ENCODE data around the gene NOVA1.
A peak's percentile ranks its signal among the peaks of the same experiment; 100 is the strongest.

Gene NOVA1

DNA sequence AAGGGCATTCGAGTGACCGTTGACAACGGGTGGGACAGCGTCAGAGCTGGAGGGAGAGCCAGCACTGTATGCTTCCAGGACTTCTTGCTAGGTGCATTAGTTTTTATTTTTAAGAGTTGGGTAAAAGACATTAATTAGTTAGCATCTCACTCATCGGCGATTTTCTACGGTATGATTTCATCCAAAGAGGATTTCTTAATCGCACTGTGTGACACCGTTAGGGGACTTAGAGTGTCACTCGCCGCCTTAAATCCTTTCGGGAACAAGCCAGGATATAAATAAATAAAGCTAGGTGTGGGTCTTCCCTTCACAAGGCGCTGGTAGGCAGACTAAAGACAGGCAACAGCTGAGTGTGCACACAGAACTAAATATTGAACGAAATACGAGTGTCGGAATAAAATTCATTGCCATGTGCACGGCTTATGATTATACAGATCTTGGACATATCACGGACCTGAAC lies 869 bp upstream of the NOVA1 start:
- DNase-seq (ENCODE audit: low read depth) = no peak
- H3K4me3 ChIP-seq (ENCODE audit: low read depth, low read length) = peak overlapping the region; percentile 61

GRCh38 chr14:26598081-26598671 lies 343 bp upstream of the NOVA1 start:
- TF ChIP-seq, protein P1, sequence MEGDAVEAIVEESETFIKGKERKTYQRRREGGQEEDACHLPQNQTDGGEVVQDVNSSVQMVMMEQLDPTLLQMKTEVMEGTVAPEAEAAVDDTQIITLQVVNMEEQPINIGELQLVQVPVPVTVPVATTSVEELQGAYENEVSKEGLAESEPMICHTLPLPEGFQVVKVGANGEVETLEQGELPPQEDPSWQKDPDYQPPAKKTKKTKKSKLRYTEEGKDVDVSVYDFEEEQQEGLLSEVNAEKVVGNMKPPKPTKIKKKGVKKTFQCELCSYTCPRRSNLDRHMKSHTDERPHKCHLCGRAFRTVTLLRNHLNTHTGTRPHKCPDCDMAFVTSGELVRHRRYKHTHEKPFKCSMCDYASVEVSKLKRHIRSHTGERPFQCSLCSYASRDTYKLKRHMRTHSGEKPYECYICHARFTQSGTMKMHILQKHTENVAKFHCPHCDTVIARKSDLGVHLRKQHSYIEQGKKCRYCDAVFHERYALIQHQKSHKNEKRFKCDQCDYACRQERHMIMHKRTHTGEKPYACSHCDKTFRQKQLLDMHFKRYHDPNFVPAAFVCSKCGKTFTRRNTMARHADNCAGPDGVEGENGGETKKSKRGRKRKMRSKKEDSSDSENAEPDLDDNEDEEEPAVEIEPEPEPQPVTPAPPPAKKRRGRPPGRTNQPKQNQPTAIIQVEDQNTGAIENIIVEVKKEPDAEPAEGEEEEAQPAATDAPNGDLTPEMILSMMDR (IDR thresholded peaks at IDR 0.05; ENCODE audit: control insufficient read depth, extremely low read depth, insufficient read depth) = 0 out of 2 replicates have a peak, but pooled peaks have one; percentile 1
- peak overlapping the region; percentile 61 for H3K4me3 ChIP-seq (ENCODE audit: low read depth, low read length)
- peak; percentile 13 for DNase-seq (ENCODE audit: low read depth)

More for the DNA sequence above, 869 bp upstream of the NOVA1 start:
- TF ChIP-seq, protein P1 (IDR thresholded peaks at IDR 0.05; ENCODE audit: control insufficient read depth, extremely low read depth, insufficient read depth) = no peak

DNA sequence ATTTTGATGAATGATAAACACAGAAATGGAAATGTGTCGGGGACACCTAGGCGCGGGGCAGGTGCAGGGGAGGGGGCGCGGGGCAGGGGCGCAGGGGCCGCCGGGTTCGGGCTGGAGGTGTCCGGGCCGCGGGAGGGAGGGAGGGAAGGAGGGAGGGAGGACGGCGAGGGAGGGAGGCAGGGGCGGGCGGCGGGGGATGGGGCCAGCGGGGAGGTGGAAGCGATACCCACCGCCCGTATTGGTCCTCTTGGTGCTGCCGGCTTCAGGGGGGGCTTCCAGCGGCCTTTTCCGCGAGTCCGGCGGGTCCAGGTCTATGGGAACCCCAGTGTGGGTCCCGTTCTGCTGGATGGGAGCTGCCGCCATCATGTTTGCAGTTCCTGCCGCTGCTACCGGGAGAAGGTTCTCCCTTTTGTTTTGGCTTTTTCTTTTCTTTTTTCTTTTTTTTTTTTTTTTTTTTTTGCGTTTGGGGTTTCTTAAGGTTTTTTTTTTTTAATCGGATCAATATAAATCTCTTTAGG lies 703 bp downstream of the NOVA1 start:
- no peak for DNase-seq (ENCODE audit: low read depth)
- TF ChIP-seq, protein P1 (IDR thresholded peaks at IDR 0.05; ENCODE audit: control insufficient read depth, extremely low read depth, insufficient read depth) = no peak
- peak overlapping the region; percentile 61 for H3K4me3 ChIP-seq (ENCODE audit: low read depth, low read length)

DNA sequence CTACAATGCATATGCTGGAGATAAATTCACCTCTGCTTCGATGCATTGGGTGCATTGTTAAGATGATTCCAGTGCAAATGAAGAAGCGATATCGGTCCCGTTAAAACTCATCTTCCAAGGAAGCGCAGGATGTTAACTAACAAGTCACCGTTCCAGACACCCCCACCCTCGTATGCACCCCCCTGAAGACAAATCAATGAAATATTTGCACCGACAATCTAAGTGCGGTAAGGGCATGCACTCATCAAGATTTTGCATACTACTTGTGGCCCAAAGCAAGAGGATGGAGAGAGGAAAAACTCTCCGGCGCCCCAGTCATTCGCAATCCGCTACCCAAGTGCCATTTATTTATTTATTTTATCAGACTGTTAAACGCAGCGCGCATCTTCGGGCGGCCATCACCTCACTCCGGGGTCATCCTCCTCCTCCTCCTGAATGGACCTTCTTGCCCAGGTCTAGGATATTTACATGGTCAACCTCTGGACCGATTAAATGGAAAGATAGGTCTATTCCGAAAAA lies 1.2 kb downstream of the NOVA1 start:
- TF ChIP-seq, protein P1 (IDR thresholded peaks at IDR 0.05; ENCODE audit: control insufficient read depth, extremely low read depth, insufficient read depth) = no peak
- no peak for DNase-seq (ENCODE audit: low read depth)
- peak overlapping the region; percentile 26; the same call in 1 of the 2 replicates for H3K4me3 ChIP-seq (ENCODE audit: low read depth, low read length)

DNA sequence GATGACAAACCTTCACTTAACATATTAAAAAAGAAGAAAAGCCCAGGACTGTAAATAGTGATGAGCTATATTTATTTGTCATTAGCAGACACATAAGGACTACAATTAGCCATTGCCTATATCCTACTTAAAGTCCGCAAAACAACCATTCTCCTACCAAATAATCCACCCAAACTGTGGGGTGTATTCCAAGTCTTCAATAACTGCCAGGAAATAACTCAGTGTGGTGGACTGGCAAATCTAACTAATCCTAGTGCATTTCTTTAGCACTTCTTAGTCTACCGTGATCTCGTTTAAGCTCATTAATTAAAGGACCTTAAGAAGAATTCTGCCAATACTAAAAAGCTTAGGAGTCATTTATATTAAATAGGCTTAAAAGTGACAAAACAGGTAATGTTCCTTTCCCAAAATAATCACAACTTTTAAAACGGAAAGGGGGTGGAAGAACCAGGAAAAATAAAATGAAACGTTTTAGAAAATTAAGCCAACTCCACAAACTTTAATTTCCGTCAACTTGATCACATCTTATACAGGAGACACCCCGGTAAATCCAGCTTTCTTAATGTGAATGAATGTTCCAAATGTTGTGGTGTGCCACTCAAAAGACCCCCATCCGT lies 1.8 kb downstream of the NOVA1 start:
- TF ChIP-seq, protein P1 (IDR thresholded peaks at IDR 0.05; ENCODE audit: control insufficient read depth, extremely low read depth, insufficient read depth) = no peak
- H3K4me3 ChIP-seq (ENCODE audit: low read depth, low read length) = no peak overlapping the region
- no peak for DNase-seq (ENCODE audit: low read depth)

GRCh38 chr14:26594756-26595545 lies 2.9 kb downstream of the NOVA1 start:
- TF ChIP-seq, protein P1 (IDR thresholded peaks at IDR 0.05; ENCODE audit: control insufficient read depth, extremely low read depth, insufficient read depth) = no peak
- DNase-seq (ENCODE audit: low read depth) = no peak
- H3K4me3 ChIP-seq (ENCODE audit: low read depth, low read length) = no peak overlapping the region
